WTC11 (cell line): Measurements from ENCODE around the gene LCAT. TPM values are rescaled to one million over a fixed set of nuclear protein-coding genes. Genes with fewer than 3 reads are reported as not detected.

ENCODE experiments used
- ATAC-seq: fragments of 200-7000 bp; cut with Tn5 transposase; 2 replicates; pipeline ENCODE4 v1.10.0; 2021; ENCODE audit warnings: mild to moderate bottlenecking, moderate library complexity
- CTCF ChIA-PET: fragments of 300-600 bp; sonication (Branson Sonifier 250); formaldehyde crosslinking; loops from one replicate; lab custom pipeline; 2021; ENCODE audit warnings: antibody characterized with exemption; lab: Charles Lee
- POLR2A ChIA-PET: fragments of 350-600 bp; sonication (Branson Sonifier 250); formaldehyde crosslinking; loops from one replicate; lab custom pipeline; 2021; ENCODE audit warnings: antibody characterized with exemption; lab: Charles Lee
- DNase-seq: peaks from one replicate; pipeline ENCODE4 v3.0.0; 2021; ENCODE audit warnings: low spot score
- H3K27ac Mint-ChIP-seq: 2 replicates; pipeline ENCODE4 v1.8.0; 2021; ENCODE audit warnings: mixed read lengths
- H3K27me3 Mint-ChIP-seq: 2 replicates; pipeline ENCODE4 v1.8.0; 2021; ENCODE audit warnings: low read depth, mild to moderate bottlenecking, moderate library complexity, mixed read lengths
- H3K36me3 Mint-ChIP-seq: 2 replicates; pipeline ENCODE4 v1.8.0; 2021; ENCODE audit warnings: mixed read lengths
- H3K4me1 Mint-ChIP-seq: 2 replicates; pipeline ENCODE4 v1.8.0; 2022; ENCODE audit warnings: mixed read lengths
- H3K4me3 Mint-ChIP-seq: 2 replicates; pipeline ENCODE4 v1.8.0; 2021; ENCODE audit warnings: mild to moderate bottlenecking, moderate library complexity, mixed read lengths
- H3K9me3 Mint-ChIP-seq: 2 replicates; pipeline ENCODE4 v1.8.0; 2021; ENCODE audit warnings: mixed read lengths
- ERG ChIP-seq: fragments of 250-450 bp; sonication (Bioruptor Pico); IDR thresholded peaks from 2 replicates; pipeline ENCODE4 v1.8.0; 2021; ENCODE audit warnings: mild to moderate bottlenecking
- FOXP4 ChIP-seq: sonication (generic); formaldehyde crosslinking; IDR thresholded peaks from 2 replicates; pipeline ENCODE4 v1.8.0; 2022; ENCODE audit warnings: mild to moderate bottlenecking, missing genetic modification reagents
- JUN ChIP-seq: sonication (generic); formaldehyde crosslinking; IDR thresholded peaks from 2 replicates; pipeline ENCODE4 v1.8.0; 2023; ENCODE audit warnings: mild to moderate bottlenecking, missing genetic modification reagents
- NFYB ChIP-seq: sonication (generic); formaldehyde crosslinking; conservative IDR thresholded peaks from 2 replicates; pipeline ENCODE4 v1.8.0; 2022; ENCODE audit warnings: low read depth, missing genetic modification reagents
- PRDM15 ChIP-seq: sonication (generic); formaldehyde crosslinking; IDR thresholded peaks from 2 replicates; pipeline ENCODE4 v1.8.0; 2022; ENCODE audit warnings: missing genetic modification reagents
- STAT6 ChIP-seq: sonication (generic); formaldehyde crosslinking; conservative IDR thresholded peaks from 2 replicates; pipeline ENCODE4 v1.8.1; 2023; ENCODE audit warnings: mild to moderate bottlenecking, low read depth, missing genetic modification reagents, moderate library complexity
- TEAD4 ChIP-seq: sonication (generic); formaldehyde crosslinking; IDR thresholded peaks from 2 replicates; pipeline ENCODE4 v1.8.0; 2022; ENCODE audit warnings: mild to moderate bottlenecking, missing genetic modification reagents
- ZNF219 ChIP-seq: sonication (generic); formaldehyde crosslinking; IDR thresholded peaks from 2 replicates; pipeline ENCODE4 v1.8.0; 2023; ENCODE audit warnings: missing genetic modification reagents, mild to moderate bottlenecking, borderline replicate concordance
- ZNF263 ChIP-seq: sonication (generic); formaldehyde crosslinking; IDR thresholded peaks from 2 replicates; pipeline ENCODE4 v1.8.1; 2022; ENCODE audit warnings: low read depth, mild to moderate bottlenecking, moderate library complexity, missing genetic modification reagents
- ZNF416 ChIP-seq: fragments of 250-450 bp; sonication (Bioruptor Pico); IDR thresholded peaks from 2 replicates; pipeline ENCODE4 v1.9.0; 2021; ENCODE audit warnings: mild to moderate bottlenecking, inconsistent platforms
- ZNF512 ChIP-seq: sonication (generic); formaldehyde crosslinking; IDR thresholded peaks from 2 replicates; pipeline ENCODE4 v1.8.1; 2022; ENCODE audit warnings: missing genetic modification reagents, borderline replicate concordance
- total RNA-seq: library from RNA; stranded (reverse); gene quantifications from 3 replicates; pipeline ENCODE4 v1.2.3, GENCODE V29; 2021

LCAT gene
- total RNA-seq, 1 experiment from 2014 or later = 38.3 TPM

GRCh38 chr16:67946128-67946569 lies 2.2 kb upstream of the LCAT start (continued):
- TF ChIP-seq ERG (CRISPR knock-in tag) (no peak), ZNF219 (no peak), STAT6 (CRISPR knock-in tag) (no peak), FOXP4 (no peak), PRDM15 (CRISPR knock-in tag) (no peak)

- 0 out of 2 replicates have a peak, but pooled peaks cover 4% of the 10 kb centered on the region for H3K4me1 Mint-ChIP-seq
- no peaks in the 10 kb centered on the region for H3K9me3 Mint-ChIP-seq
- no peaks in the 10 kb centered on the region for H3K27me3 Mint-ChIP-seq
- DNase-seq (no peak), ATAC-seq (no peak)
- H3K27ac Mint-ChIP-seq = no peak overlapping the region
- H3K36me3 Mint-ChIP-seq = peaks cover 25% of the 10 kb centered on the region
- ChIA-PET CTCF (interaction anchor here (1.2 kb wide), 1 partner anchor 129 kb away, joined by 4 read pairs; no protein-coding TSS in a partner anchor), POLR2A (interaction anchor here (1.3 kb wide), 1 partner anchor 9 kb away, joined by 4 read pairs; the partner anchor contains the start of gene PSMB10)
- no peak overlapping the region for H3K4me3 Mint-ChIP-seq
- no peak for TF ChIP-seq TEAD4
- TF ChIP-seq ZNF263 = no peak
- TF ChIP-seq NFYB (CRISPR knock-in tag) = no peak
- no peak for TF ChIP-seq ZNF416
- 0 out of 2 replicates have a peak, but pooled peaks have one; percentile 22 for TF ChIP-seq JUN (CRISPR knock-in tag)
- TF ChIP-seq, all 79 proteins: peak for 1
Measured at GRCh38 chr16:67945392-67945933, 1.5 kb upstream of the LCAT start.

- CTCF ChIA-PET = interaction anchor here (1.2 to 2.8 kb wide), 6 partner anchors 10 to 284 kb away, joined by 3 to 26 read pairs (median 4); partner anchors contain the start of genes ACD and PARD6A
- POLR2A ChIA-PET = interaction anchor here (1.3 kb wide), 1 partner anchor 9 kb away, joined by 4 read pairs; the partner anchor contains the start of gene PSMB10
- no peak overlapping the region for H3K27ac Mint-ChIP-seq
- no peak overlapping the region for H3K4me3 Mint-ChIP-seq
- H3K9me3 Mint-ChIP-seq = no peaks in the 10 kb centered on the region
- peaks cover 20% of the 10 kb centered on the region for H3K36me3 Mint-ChIP-seq
- no peaks in the 10 kb centered on the region for H3K27me3 Mint-ChIP-seq
- 0 out of 2 replicates have a peak, but pooled peaks cover 4% of the 10 kb centered on the region for H3K4me1 Mint-ChIP-seq
- no peak for DNase-seq
- ATAC-seq = no peak
- TF ChIP-seq PRDM15 (CRISPR knock-in tag) (no peak), ZNF512 (CRISPR knock-in tag) (no peak), STAT6 (CRISPR knock-in tag) (no peak)
Measured at GRCh38 chr16:67944690-67945391, 921 bp upstream of the LCAT start.
